GM21447 (cell line): Measurements from ENCODE around the gene PHF21B.

Source experiments
- ATAC-seq: cut with Tn5 transposase; IDR thresholded peaks from one replicate; pipeline ENCODE4 v1.9.1; 2021; ENCODE audit not compliant: unreplicated experiment

The PHF21B gene

GRCh38 chr22:44938886-44939285 lies 70.9 kb downstream of the PHF21B start:
- no peak for ATAC-seq

GRCh38 chr22:44937216-44937615 lies 72.6 kb downstream of the PHF21B start:
- ATAC-seq = no peak

- no peak for ATAC-seq
These were observed 73.6 kb downstream of the PHF21B start for GRCh38 chr22:44936201-44936600.

GRCh38 chr22:44935724-44936123 lies 74.1 kb downstream of the PHF21B start:
- ATAC-seq = no peak

- ATAC-seq = no peak
These were observed 75.4 kb downstream of the PHF21B start for GRCh38 chr22:44934454-44934735.

GRCh38 chr22:44933666-44934453 lies 75.9 kb downstream of the PHF21B start:
- ATAC-seq = no peak

- no peak for ATAC-seq
These were observed 77.3 kb downstream of the PHF21B start for GRCh38 chr22:44932493-44932892.

GRCh38 chr22:44931766-44932165 lies 78.0 kb downstream of the PHF21B start:
- ATAC-seq = no peak

GRCh38 chr22:44931077-44931540 lies 78.7 kb downstream of the PHF21B start:
- ATAC-seq = no peak

GRCh38 chr22:44930711-44931035 lies 79.1 kb downstream of the PHF21B start:
- ATAC-seq = no peak

- ATAC-seq = no peak
These were observed 79.6 kb downstream of the PHF21B start for GRCh38 chr22:44930016-44930710.

- no peak for ATAC-seq
These were observed 80.3 kb downstream of the PHF21B start for GRCh38 chr22:44929359-44930015.

GRCh38 chr22:44928711-44929358 lies 81.0 kb downstream of the PHF21B start:
- ATAC-seq = no peak

GRCh38 chr22:44928136-44928463 lies 81.7 kb downstream of the PHF21B start:
- no peak for ATAC-seq

GRCh38 chr22:44927463-44928135 lies 82.2 kb downstream of the PHF21B start:
- ATAC-seq = no peak

- ATAC-seq = no peak
These were observed 83.1 kb downstream of the PHF21B start for GRCh38 chr22:44926491-44927415.

- no peak for ATAC-seq
These were observed 83.7 kb downstream of the PHF21B start for GRCh38 chr22:44926124-44926475.

- no peak for ATAC-seq
These were observed 84.2 kb downstream of the PHF21B start for GRCh38 chr22:44925465-44926123.

- no peak for ATAC-seq
These were observed 85.1 kb downstream of the PHF21B start for GRCh38 chr22:44924710-44925109.

- ATAC-seq = no peak
These were observed 85.7 kb downstream of the PHF21B start for GRCh38 chr22:44924098-44924497.
